Measurements from ENCODE around the gene CD74.

The CD74 gene

DNA sequence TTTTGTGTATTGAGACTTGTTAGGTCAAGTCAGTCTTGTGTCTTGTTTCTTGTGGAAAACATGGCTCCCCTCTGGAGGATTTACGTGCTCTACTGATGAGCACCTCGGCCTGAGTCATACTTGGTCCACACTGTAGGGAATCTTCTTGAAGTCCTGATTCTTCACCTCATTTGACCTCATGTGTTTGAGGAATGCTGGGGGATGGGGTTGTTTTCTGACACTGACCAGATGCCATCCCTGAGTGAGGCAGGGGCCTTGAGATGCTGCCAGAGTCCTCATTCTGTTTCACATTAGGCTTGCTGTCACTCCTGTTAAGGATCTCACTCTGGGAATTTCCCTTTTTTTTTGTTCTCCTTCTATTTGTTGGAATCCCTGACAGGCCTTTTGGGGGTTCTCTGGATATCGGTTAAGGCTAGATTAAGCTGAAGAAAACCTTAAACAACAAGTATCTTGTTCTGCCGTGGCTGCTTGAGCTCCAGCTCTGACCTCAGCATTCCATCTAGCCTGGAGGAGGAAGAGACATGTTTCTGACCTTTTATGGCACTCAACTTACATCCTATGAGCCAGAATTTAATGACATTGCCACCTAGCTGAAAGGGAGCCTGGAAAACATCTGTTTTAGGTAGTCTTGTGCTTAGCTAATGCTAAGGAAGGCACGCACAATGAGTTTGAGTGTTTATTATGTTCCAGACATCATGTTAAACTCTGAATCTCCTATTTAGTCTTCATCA lies 34.6 kb downstream of the CD74 start:
- Mint-ChIP-seq H3K4me1 (peaks cover 9% of the 10 kb centered on the region), H3K4me3 (peak overlapping the region in 1 of 3 experiments; percentile 27), H3K27me3 (ENCODE audit: low read depth) (no peaks in the 10 kb centered on the region), H3K27ac (peak overlapping the region; percentile 25 to 95 (median 48)), H3K9me3 (no peaks in the 10 kb centered on the region), H3K36me3 (ENCODE audit: low read depth) (peaks cover 82% of the 10 kb centered on the region)
- TF ChIP-seq, protein P1, sequence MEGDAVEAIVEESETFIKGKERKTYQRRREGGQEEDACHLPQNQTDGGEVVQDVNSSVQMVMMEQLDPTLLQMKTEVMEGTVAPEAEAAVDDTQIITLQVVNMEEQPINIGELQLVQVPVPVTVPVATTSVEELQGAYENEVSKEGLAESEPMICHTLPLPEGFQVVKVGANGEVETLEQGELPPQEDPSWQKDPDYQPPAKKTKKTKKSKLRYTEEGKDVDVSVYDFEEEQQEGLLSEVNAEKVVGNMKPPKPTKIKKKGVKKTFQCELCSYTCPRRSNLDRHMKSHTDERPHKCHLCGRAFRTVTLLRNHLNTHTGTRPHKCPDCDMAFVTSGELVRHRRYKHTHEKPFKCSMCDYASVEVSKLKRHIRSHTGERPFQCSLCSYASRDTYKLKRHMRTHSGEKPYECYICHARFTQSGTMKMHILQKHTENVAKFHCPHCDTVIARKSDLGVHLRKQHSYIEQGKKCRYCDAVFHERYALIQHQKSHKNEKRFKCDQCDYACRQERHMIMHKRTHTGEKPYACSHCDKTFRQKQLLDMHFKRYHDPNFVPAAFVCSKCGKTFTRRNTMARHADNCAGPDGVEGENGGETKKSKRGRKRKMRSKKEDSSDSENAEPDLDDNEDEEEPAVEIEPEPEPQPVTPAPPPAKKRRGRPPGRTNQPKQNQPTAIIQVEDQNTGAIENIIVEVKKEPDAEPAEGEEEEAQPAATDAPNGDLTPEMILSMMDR (IDR thresholded peaks at IDR 0.05; ENCODE audit: unreplicated experiment in 3 of 3) = no peak

DNA sequence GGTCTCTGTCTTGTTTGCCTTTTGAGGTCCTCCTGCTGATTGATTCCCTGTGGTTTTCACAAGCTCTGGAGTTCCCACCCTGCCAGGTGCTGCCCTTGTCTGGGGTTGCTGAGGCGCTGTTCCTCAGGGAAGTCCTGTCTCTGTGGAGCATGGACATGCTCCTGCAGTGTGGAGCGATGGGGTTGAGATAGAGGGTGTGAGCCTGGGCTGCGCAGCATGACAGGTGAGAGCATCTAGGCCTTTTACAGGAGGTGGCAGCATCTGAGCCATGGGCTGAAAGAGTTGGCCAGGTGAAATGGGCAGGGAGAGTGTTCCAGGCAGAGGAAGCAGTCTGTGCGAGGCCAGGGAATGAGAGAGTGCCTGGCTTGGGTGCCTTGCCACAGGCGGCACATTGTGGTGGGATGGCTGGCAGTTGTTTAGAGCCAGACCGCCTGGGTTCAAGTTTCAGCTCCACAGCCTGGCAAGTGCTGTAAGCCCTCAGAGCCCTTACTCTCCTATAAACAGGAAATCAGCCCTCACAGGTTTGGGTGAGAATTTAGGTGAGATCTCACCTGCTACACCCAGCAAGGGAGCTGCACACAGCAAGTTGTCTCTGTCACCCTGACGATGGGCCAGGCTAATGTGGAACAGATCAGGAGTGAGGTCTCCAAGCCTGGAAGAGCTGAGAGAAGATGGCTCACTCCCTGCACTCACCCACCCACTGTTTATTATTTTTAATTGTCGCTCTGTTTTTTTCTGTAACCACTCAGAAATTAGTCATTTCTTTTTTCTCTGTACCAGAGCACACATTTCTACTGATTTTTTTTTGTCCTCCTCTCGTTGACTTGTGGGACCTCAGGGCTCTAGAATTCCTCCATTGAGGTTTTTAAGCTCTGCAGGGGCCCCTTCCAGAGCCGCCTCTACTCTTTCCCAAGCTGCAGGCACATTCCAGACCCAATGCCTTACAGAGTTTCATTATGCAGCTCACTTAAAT lies 35.6 kb downstream of the CD74 start:
- Mint-ChIP-seq H3K4me3 (no peak overlapping the region), H3K27me3 (ENCODE audit: low read depth) (no peaks in the 10 kb centered on the region), H3K9me3 (no peaks in the 10 kb centered on the region), H3K27ac (peak overlapping the region; percentile 25 to 95 (median 66)), H3K36me3 (ENCODE audit: low read depth) (peaks cover 85% of the 10 kb centered on the region), H3K4me1 (peaks cover 9% of the 10 kb centered on the region)
- TF ChIP-seq, protein P1 (IDR thresholded peaks at IDR 0.05; ENCODE audit: unreplicated experiment in 3 of 3) = no peak

DNA sequence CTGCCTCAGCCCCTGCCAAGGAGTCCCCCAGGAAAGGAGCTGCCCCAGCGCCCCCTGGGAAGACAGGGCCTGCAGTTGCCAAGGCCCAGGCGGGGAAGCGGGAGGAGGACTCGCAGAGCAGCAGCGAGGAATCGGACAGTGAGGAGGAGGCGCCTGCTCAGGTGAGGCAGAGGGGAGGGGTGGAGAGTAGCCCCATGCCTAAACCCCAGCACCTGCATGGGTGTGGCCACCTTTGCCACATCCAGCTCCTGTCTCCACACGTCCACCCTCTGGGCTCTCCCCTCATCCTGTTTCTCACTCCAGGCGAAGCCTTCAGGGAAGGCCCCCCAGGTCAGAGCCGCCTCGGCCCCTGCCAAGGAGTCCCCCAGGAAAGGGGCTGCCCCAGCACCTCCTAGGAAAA lies 38.1 kb downstream of the CD74 start:
- H3K36me3 Mint-ChIP-seq (ENCODE audit: low read depth) = peaks cover 85% of the 10 kb centered on the region
- H3K27ac Mint-ChIP-seq = no peak overlapping the region
- no peaks in the 10 kb centered on the region for H3K27me3 Mint-ChIP-seq (ENCODE audit: low read depth)
- TF ChIP-seq, protein P1 (IDR thresholded peaks at IDR 0.05; ENCODE audit: unreplicated experiment in 3 of 3) = no peak
- H3K4me1 Mint-ChIP-seq = peaks cover 9% of the 10 kb centered on the region
- no peak overlapping the region for H3K4me3 Mint-ChIP-seq
- H3K9me3 Mint-ChIP-seq = no peaks in the 10 kb centered on the region

DNA sequence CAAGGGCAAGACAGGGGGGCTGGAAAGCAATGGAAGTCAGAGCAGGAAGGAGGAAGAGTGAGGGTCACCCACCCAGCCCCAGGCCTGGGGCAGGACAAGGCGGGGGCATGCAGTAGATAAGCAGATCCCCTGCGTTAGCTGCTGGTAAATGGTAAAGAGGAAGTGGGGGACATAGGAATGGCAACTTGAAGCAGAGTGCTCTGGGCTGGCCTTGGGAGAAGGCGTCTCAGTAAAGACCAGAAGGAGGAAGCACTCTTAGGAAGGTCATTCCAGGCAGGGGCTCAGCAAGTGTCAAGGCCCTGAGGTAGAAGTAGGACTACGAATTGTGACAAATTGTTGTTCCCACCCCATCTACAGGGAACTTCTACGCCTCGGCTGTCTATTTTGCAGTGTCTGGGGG lies 40.1 kb downstream of the CD74 start:
- H3K9me3 Mint-ChIP-seq = no peaks in the 10 kb centered on the region
- no peak overlapping the region for H3K27ac Mint-ChIP-seq
- H3K4me3 Mint-ChIP-seq = no peak overlapping the region
- no peaks in the 10 kb centered on the region for H3K27me3 Mint-ChIP-seq (ENCODE audit: low read depth)
- TF ChIP-seq, protein P1 (IDR thresholded peaks at IDR 0.05; ENCODE audit: unreplicated experiment in 3 of 3) = no peak
- H3K4me1 Mint-ChIP-seq = peaks cover 3% of the 10 kb centered on the region
- peaks cover 77% of the 10 kb centered on the region for H3K36me3 Mint-ChIP-seq (ENCODE audit: low read depth)

DNA sequence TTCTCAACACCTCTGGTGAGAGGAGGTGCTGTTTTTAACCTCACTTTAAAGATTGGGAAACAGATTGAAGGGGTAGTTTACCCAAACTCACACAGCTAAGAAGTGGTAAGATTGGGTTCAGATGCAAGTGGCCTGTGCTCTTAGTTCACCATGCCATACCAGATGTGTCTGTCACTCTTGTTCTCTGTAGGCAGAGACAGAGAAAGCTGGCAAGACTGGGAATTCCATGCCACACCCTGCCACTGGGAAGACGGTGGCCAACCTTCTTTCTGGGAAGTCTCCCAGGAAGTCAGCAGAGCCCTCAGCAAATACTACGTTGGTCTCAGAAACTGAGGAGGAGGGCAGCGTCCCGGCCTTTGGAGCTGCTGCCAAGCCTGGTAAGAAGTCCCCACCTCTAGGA lies 44.2 kb downstream of the CD74 start:
- Mint-ChIP-seq H3K27ac (no peak overlapping the region), H3K4me1 (no peaks in the 10 kb centered on the region)

More for the DNA sequence above, 44.2 kb downstream of the CD74 start:
- Mint-ChIP-seq H3K36me3 (ENCODE audit: low read depth) (peaks cover 64% of the 10 kb centered on the region), H3K27me3 (ENCODE audit: low read depth) (no peaks in the 10 kb centered on the region), H3K4me3 (no peak overlapping the region), H3K9me3 (no peaks in the 10 kb centered on the region)
- TF ChIP-seq, protein P1 (IDR thresholded peaks at IDR 0.05; ENCODE audit: unreplicated experiment in 3 of 3) = no peak
